HepG2 (cell line): ENCODE measurements around the gene RAD18. TPM values are rescaled to one million over a fixed set of nuclear protein-coding genes. Genes with fewer than 3 reads are reported as not detected.

Source experiments
- ATAC-seq: fragments of 200-7000 bp; cut with Tn5 transposase; 3 replicates; pipeline ENCODE4 v1.9.1; 2020; ENCODE audit warnings: mild to moderate bottlenecking, moderate library complexity
- BruUV-seq: library from RNA; stranded (reverse); fragments of 400-500 nt; replicated peaks from 2 replicates; lab custom pipeline; 2021; lab: Mats Ljungman, UMichigan
- CTCF ChIA-PET: fragments of 300-600 bp; formaldehyde crosslinking; extraction: SDS; loops from one replicate; lab custom pipeline; 2021; ENCODE audit warnings: low total read pairs, inconsistent platforms, low intra/inter-chr PET ratio; lab: Yijun Ruan, JAX
- POLR2A ChIA-PET: fragments of 350-600 bp; sonication (Branson Sonifier 250); formaldehyde crosslinking; loops from one replicate; lab custom pipeline; 2020; ENCODE audit warnings: antibody characterized with exemption, inconsistent platforms; lab: Yijun Ruan, JAX
- DNase-seq: peaks from one replicate; pipeline ENCODE4 v3.0.0-alpha.2; 2015; ENCODE audit warnings: low spot score
- FAIRE-seq: peaks from 3 replicates; lab custom pipeline; 2011; peaks lifted over from hg19 to GRCh38; lab: Jason Lieb, UNC
- H2AFZ ChIP-seq: one replicate; pipeline ENCODE4 v1.6.1; 2011; ENCODE audit warnings: low read length, inconsistent platforms
- H3K27ac ChIP-seq: fragments of 300-600 bp; 3 replicates; pipeline ENCODE4 v1.8.0; 2011; ENCODE audit warnings: mixed run types, mild to moderate bottlenecking, mixed read lengths, low read length, inconsistent platforms; ENCODE audit not compliant: insufficient read depth; ENCODE audit errors: extremely low read length
- H3K27me3 ChIP-seq, 2 experiments: fragments of 200-600 bp in 1 of 2; 2 replicates in 1 of 2; 3 replicates in 1 of 2; pipeline versions ENCODE4 v1.6.0 to v1.8.0; 2011; ENCODE audit warnings: low read length in 2 of 2, mild to moderate bottlenecking in 2 of 2, moderate library complexity in 2 of 2, inconsistent platforms in 1 of 2; ENCODE audit not compliant: insufficient read depth in 2 of 2, control insufficient read depth in 1 of 2
- H3K36me3 ChIP-seq, 2 experiments: fragments of 200-600 bp in 1 of 2; replicated peaks in 1 of 2; 2 replicates in 1 of 2; 3 replicates in 1 of 2; pipeline versions ENCODE4 v1.5.1 to v1.8.0; 2011; ENCODE audit warnings: low read length in 2 of 2, inconsistent platforms in 1 of 2; ENCODE audit not compliant: insufficient read depth in 2 of 2, control insufficient read depth in 1 of 2
- H3K4me1 ChIP-seq: 2 replicates; pipeline ENCODE4 v1.5.1; 2012; ENCODE audit warnings: low read length, inconsistent platforms; ENCODE audit not compliant: insufficient read depth
- H3K4me2 ChIP-seq: 2 replicates; pipeline ENCODE4 v1.6.0; 2011; ENCODE audit warnings: low read depth, low read length, inconsistent platforms
- H3K4me3 ChIP-seq, 3 experiments: fragments of 200-600 bp in 1 of 3; sonication (generic), shearing (Covaris generic) in 1 of 3; replicated peaks in 1 of 3; 2 replicates each; pipeline ENCODE4 v1.5.1; 2011 to 2016; ENCODE audit warnings: low read length in 3 of 3, inconsistent platforms in 2 of 3, low read depth in 2 of 3, mild to moderate bottlenecking in 2 of 3, control low read depth in 1 of 3, mixed read lengths in 1 of 3; ENCODE audit not compliant: insufficient read depth in 1 of 3
- H3K79me2 ChIP-seq: one replicate; pipeline ENCODE4 v1.6.1; 2011; ENCODE audit warnings: low read length, inconsistent platforms; ENCODE audit not compliant: insufficient read depth
- H3K9ac ChIP-seq: 2 replicates; pipeline ENCODE4 v1.6.0; 2011; ENCODE audit warnings: mild to moderate bottlenecking, low read depth, low read length, inconsistent platforms; ENCODE audit not compliant: insufficient read depth
- H3K9me3 ChIP-seq: 2 replicates; pipeline ENCODE4 v1.5.1; 2012; ENCODE audit warnings: mild to moderate bottlenecking, low read length
- H4K20me1 ChIP-seq: 2 replicates; pipeline ENCODE4 v1.6.0; 2011; ENCODE audit warnings: inconsistent platforms, mild to moderate bottlenecking, low read length, moderate library complexity; ENCODE audit not compliant: insufficient read depth
- AGO1 ChIP-seq: fragments of 200-400 bp; formaldehyde crosslinking; IDR thresholded peaks from 2 replicates; pipeline ENCODE4 v1.6.1; 2017; ENCODE audit warnings: mild to moderate bottlenecking, low read depth, low read length, moderate library complexity; ENCODE audit not compliant: poor library complexity, severe bottlenecking
- BHLHE40 ChIP-seq: IDR thresholded peaks from 2 replicates; pipeline ENCODE4 v1.6.1; 2011; ENCODE audit warnings: low read length, improper control_type of control experiment
- FOXK1 ChIP-seq: sonication (generic); formaldehyde crosslinking; IDR thresholded peaks from 2 replicates; pipeline ENCODE4 v1.4.0; 2020; ENCODE audit warnings: low read depth, missing genetic modification reagents, borderline replicate concordance
- ISL2 ChIP-seq: sonication (generic); formaldehyde crosslinking; IDR thresholded peaks from 2 replicates; pipeline ENCODE4 v1.5.0; 2020; ENCODE audit warnings: missing genetic modification reagents
- NFIC ChIP-seq: IDR thresholded peaks from 2 replicates; pipeline ENCODE4 v1.6.1; 2012; ENCODE audit warnings: mild to moderate bottlenecking, low read length, inconsistent platforms
- PRPF4 ChIP-seq: fragments of 200-400 bp; formaldehyde crosslinking; IDR thresholded peaks from 2 replicates; pipeline ENCODE4 v1.6.1; 2016; ENCODE audit warnings: low read length, low read depth; ENCODE audit not compliant: poor library complexity, severe bottlenecking
- THYN1 ChIP-seq: sonication (generic); formaldehyde crosslinking; IDR thresholded peaks from 2 replicates; pipeline ENCODE4 v1.8.1; 2023; ENCODE audit warnings: low read depth, mild to moderate bottlenecking, moderate library complexity, missing genetic modification reagents, borderline replicate concordance
- ZNF251 ChIP-seq: sonication (generic); formaldehyde crosslinking; IDR thresholded peaks from 2 replicates; pipeline ENCODE4 v1.9.0; 2021; ENCODE audit warnings: mild to moderate bottlenecking, missing genetic modification reagents
- ZNF274 ChIP-seq: sonication (generic); formaldehyde crosslinking; IDR thresholded peaks from 2 replicates; pipeline ENCODE4 v1.5.1; 2020; ENCODE audit warnings: mild to moderate bottlenecking, missing genetic modification reagents
- ZNF557 ChIP-seq: sonication (generic); formaldehyde crosslinking; IDR thresholded peaks from 2 replicates; pipeline ENCODE4 v1.4.0; 2020; ENCODE audit warnings: missing genetic modification reagents
- ZNF614 ChIP-seq: IDR thresholded peaks from 2 replicates; pipeline ENCODE4 v1.6.1; 2018; ENCODE audit warnings: missing biosample characterization, missing genetic modification reagents, inconsistent platforms, borderline replicate concordance
- ZNF652 ChIP-seq: IDR thresholded peaks from 2 replicates; pipeline ENCODE4 v1.6.1; 2016; ENCODE audit warnings: low read depth, borderline replicate concordance
- ZNF766 ChIP-seq: sonication (generic); formaldehyde crosslinking; IDR thresholded peaks from 2 replicates; pipeline ENCODE4 v1.5.0; 2020; ENCODE audit warnings: missing genetic modification reagents, borderline replicate concordance
- WGBS: methylation state at CpG from one replicate; pipeline ENCODE4 v1.1.6; 2017; ENCODE audit warnings: low lambda C conversion rate; 5-methylcytosine and 5-hydroxymethylcytosine counted together
- in situ Hi-C: cut with HindIII; loops from 2 replicates; pipeline ENCODE4 v1.10.0; 2017; ENCODE audit warnings: low pct_unique_long_range_greater_than_20kb; ENCODE audit not compliant: extremely low pct_ligation_motif_present
- intact Hi-C: fragments of 100-400 bp; cut with micrococcal nuclease; formaldehyde crosslinking; loops from one replicate; pipeline ENCODE4 v1.10.0; 2022; ENCODE audit not compliant: unreplicated experiment
- polyA plus RNA-seq, 8 experiments: library from polyadenylated mRNA; depleted of rRNA in 3 of 8; stranded (reverse) in 7 of 8; unstranded in 1 of 8; fragments of >200 nt; fragmentation: Illumina TruSeq in 4 of 8; extraction: Trizol in 4 of 8; gene quantifications; 2 replicates each; pipeline versions ENCODE4 v1.2.1 to v1.2.3, GENCODE V29; 2011 to 2016; ENCODE audit warnings: low read depth in 4 of 8, missing spikeins in 1 of 8, mixed read lengths in 1 of 8; ENCODE audit not compliant: insufficient read depth in 1 of 8
- total RNA-seq, 5 experiments: library from RNA; depleted of rRNA; stranded (reverse); fragments of >200 nt; fragmentation: Illumina TruSeq; extraction: Trizol; gene quantifications; 2 replicates each; pipeline ENCODE4 v1.2.3, GENCODE V29; 2016; ENCODE audit warnings: low read depth in 1 of 5
- TF ChIP-seq, protein P1 (sequence below): sonication (generic); formaldehyde crosslinking; IDR thresholded peaks from 2 replicates; pipeline ENCODE4 v1.4.0; 2020; ENCODE audit warnings: missing genetic modification reagents
- TF ChIP-seq, protein P2 (sequence below): sonication (generic); formaldehyde crosslinking; IDR thresholded peaks from 2 replicates; pipeline ENCODE4 v1.8.0; 2022; ENCODE audit warnings: missing genetic modification reagents, mild to moderate bottlenecking, inconsistent platforms, borderline replicate concordance
- TF ChIP-seq, protein P3 (sequence below): sonication (generic); formaldehyde crosslinking; IDR thresholded peaks from 2 replicates; pipeline ENCODE4 v1.4.0; 2020; ENCODE audit warnings: low read depth, mild to moderate bottlenecking, missing genetic modification reagents
- TF ChIP-seq, protein P4 (sequence below): IDR thresholded peaks from 2 replicates; pipeline ENCODE4 v1.6.1; 2016; ENCODE audit warnings: mild to moderate bottlenecking
- TF ChIP-seq, protein P5 (sequence below): sonication (generic); formaldehyde crosslinking; IDR thresholded peaks from 2 replicates; pipeline ENCODE4 v1.4.0; 2020; ENCODE audit warnings: missing genetic modification reagents

The RAD18 gene
- total and polyA plus RNA-seq, 2 of the 13 experiments (the other 11 are each of a cell fraction or from before 2014, with no cell fraction given), result 5.9 to 20.7 TPM

DNA sequence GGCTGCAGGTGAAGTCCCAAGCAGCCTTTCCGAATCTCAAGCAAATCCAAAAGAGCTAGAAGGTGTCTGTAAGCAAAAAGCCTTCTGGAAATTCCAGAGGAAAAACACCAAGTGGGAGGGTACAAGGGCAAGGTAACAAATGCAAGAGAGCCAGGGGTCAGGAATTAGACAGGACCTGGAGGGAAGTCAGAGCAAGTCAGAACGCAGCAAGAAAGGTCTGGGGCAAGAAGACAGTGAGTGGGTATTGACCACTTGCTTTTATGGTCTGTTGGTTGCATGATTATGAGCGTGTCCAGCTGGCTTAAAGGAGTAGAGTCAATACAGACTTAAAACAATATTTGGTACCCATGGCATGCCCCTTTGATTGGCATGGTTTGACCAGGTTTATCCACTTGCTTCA, 127.2 kb downstream of the RAD18 start:
- no peaks in the 10 kb centered on the region for H3K4me1 ChIP-seq
- H3K27me3 ChIP-seq, result no peaks in the 10 kb centered on the region
- H4K20me1 ChIP-seq, result no peaks in the 10 kb centered on the region
- H2AFZ ChIP-seq, result no peak overlapping the region
- no TSS peak for BruUV-seq
- H3K4me3 ChIP-seq, result no peak overlapping the region
- no peak overlapping the region for H3K4me2 ChIP-seq
- no peak for ATAC-seq
- no peaks in the 10 kb centered on the region for H3K9me3 ChIP-seq
- no peak for FAIRE-seq
- no peak overlapping the region for H3K27ac ChIP-seq
- H3K9ac ChIP-seq, result no peak overlapping the region
- TF ChIP-seq PRPF4 (no peak), ZNF652 (no peak), FOXK1 (CRISPR knock-in tag) (no peak), ZNF251 (CRISPR knock-in tag) (no peak), AGO1 (no peak), ZNF274 (CRISPR knock-in tag) (no peak), ZNF614 (CRISPR knock-in tag) (no peak), THYN1 (CRISPR knock-in tag) (no peak), NFIC (no peak), ZNF557 (CRISPR knock-in tag) (no peak), BHLHE40 (no peak), ISL2 (CRISPR knock-in tag) (no peak), ZNF766 (CRISPR knock-in tag) (no peak)
- TF ChIP-seq, protein P1, sequence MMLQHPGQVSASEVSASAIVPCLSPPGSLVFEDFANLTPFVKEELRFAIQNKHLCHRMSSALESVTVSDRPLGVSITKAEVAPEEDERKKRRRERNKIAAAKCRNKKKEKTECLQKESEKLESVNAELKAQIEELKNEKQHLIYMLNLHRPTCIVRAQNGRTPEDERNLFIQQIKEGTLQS (CRISPR knock-in tag), result no peak
- TF ChIP-seq, protein P2, sequence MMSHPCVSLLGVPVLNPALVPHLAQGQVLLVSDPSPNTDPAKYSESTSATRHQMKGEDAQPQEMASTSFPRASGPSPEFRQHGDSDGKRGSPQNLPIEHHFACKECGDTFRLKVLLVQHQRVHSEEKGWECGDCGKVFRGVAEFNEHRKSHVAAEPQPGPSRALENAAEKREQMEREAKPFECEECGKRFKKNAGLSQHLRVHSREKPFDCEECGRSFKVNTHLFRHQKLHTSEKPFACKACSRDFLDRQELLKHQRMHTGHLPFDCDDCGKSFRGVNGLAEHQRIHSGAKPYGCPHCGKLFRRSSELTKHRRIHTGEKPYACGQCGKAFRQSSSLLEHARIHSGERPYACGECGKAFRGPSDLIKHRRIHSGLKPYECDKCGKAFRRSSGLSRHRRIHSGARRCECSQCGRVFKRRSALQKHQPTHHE (CRISPR knock-in tag), result no peak
- TF ChIP-seq, protein P3, sequence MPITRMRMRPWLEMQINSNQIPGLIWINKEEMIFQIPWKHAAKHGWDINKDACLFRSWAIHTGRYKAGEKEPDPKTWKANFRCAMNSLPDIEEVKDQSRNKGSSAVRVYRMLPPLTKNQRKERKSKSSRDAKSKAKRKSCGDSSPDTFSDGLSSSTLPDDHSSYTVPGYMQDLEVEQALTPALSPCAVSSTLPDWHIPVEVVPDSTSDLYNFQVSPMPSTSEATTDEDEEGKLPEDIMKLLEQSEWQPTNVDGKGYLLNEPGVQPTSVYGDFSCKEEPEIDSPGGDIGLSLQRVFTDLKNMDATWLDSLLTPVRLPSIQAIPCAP (CRISPR knock-in tag), result no peak
- TF ChIP-seq, protein P4, sequence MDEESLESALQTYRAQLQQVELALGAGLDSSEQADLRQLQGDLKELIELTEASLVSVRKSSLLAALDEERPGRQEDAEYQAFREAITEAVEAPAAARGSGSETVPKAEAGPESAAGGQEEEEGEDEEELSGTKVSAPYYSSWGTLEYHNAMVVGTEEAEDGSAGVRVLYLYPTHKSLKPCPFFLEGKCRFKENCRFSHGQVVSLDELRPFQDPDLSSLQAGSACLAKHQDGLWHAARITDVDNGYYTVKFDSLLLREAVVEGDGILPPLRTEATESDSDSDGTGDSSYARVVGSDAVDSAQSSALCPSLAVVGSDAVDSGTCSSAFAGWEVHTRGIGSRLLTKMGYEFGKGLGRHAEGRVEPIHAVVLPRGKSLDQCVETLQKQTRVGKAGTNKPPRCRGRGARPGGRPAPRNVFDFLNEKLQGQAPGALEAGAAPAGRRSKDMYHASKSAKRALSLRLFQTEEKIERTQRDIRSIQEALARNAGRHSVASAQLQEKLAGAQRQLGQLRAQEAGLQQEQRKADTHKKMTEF (CRISPR knock-in tag), result no peak
- TF ChIP-seq, protein P5, sequence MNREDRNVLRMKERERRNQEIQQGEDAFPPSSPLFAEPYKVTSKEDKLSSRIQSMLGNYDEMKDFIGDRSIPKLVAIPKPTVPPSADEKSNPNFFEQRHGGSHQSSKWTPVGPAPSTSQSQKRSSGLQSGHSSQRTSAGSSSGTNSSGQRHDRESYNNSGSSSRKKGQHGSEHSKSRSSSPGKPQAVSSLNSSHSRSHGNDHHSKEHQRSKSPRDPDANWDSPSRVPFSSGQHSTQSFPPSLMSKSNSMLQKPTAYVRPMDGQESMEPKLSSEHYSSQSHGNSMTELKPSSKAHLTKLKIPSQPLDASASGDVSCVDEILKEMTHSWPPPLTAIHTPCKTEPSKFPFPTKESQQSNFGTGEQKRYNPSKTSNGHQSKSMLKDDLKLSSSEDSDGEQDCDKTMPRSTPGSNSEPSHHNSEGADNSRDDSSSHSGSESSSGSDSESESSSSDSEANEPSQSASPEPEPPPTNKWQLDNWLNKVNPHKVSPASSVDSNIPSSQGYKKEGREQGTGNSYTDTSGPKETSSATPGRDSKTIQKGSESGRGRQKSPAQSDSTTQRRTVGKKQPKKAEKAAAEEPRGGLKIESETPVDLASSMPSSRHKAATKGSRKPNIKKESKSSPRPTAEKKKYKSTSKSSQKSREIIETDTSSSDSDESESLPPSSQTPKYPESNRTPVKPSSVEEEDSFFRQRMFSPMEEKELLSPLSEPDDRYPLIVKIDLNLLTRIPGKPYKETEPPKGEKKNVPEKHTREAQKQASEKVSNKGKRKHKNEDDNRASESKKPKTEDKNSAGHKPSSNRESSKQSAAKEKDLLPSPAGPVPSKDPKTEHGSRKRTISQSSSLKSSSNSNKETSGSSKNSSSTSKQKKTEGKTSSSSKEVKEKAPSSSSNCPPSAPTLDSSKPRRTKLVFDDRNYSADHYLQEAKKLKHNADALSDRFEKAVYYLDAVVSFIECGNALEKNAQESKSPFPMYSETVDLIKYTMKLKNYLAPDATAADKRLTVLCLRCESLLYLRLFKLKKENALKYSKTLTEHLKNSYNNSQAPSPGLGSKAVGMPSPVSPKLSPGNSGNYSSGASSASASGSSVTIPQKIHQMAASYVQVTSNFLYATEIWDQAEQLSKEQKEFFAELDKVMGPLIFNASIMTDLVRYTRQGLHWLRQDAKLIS, result no peak
- ChIA-PET POLR2A (no interaction called here), CTCF (no interaction called here)
- no peaks in the 10 kb centered on the region for H3K79me2 ChIP-seq
- in situ Hi-C loops, result no loop called here
- 66% methylated on average over 3 of the region's 3 CpGs for WGBS
- intact Hi-C loops, result no loop called here
- H3K36me3 ChIP-seq, result no peaks in the 10 kb centered on the region
- no peak for DNase-seq
